Activated naive CD8-positive, alpha-beta T cell (primary cell): ENCODE results near the gene PRCC.

ENCODE experiments used
- H3K27ac Mint-ChIP-seq: one replicate; pipeline ENCODE4 v1.8.0; 2021; ENCODE audit warnings: mixed read lengths
- H3K27me3 Mint-ChIP-seq: one replicate; pipeline ENCODE4 v1.8.0; 2021; ENCODE audit warnings: mixed read lengths
- H3K36me3 Mint-ChIP-seq: one replicate; pipeline ENCODE4 v1.8.0; 2021; ENCODE audit warnings: mixed read lengths
- H3K4me1 Mint-ChIP-seq: one replicate; pipeline ENCODE4 v1.8.0; 2021; ENCODE audit warnings: low read depth, mixed read lengths
- H3K4me3 Mint-ChIP-seq: one replicate; pipeline ENCODE4 v1.8.0; 2021; ENCODE audit warnings: mild to moderate bottlenecking, mixed read lengths
- H3K9me3 Mint-ChIP-seq: one replicate; pipeline ENCODE4 v1.8.0; 2021; ENCODE audit warnings: low read depth, mixed read lengths

The PRCC gene

DNA sequence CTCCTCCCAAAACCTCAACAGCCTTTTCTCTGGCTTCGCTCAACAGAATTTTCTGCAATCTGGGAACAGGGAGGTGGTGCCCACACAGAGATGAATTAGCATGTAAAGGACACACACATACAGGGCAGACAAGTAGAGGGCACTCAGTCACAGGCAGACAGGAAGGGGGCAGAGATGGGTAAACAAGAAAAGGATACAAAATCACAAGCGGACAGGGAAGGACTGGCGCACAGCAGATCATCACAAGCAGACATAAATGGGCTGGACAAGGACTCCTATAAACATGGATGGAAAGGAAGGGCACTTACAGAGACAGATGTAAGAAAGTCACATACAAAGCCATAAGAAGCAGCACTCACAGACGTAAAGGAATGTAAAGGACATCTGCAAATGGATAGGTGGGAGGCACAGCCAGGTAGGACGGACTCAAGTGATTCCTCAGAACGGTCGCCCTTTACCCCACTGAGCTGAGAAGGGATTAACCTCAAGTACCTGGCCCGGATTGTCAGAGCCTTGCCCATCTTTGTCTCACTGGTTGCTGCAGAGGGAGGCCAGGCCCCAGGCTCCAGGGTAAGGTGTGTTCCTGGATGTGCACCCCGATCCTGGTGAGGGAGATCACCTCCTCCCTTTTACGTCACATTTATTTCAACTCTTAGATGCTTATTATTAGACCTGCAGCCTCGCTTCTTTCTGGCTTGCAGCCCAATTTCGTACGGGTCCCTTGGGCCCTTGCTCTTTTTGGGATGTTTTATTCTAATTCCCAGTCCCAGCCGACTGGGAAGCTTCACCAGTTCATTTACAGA is 836 bp upstream of the PRCC start:
- Mint-ChIP-seq H3K36me3 (peaks cover 15% of the 10 kb centered on the region), H3K9me3 (no peaks in the 10 kb centered on the region), H3K27me3 (no peaks in the 10 kb centered on the region), H3K4me1 (peaks cover 33% of the 10 kb centered on the region), H3K4me3 (no peak overlapping the region), H3K27ac (no peak overlapping the region)

DNA sequence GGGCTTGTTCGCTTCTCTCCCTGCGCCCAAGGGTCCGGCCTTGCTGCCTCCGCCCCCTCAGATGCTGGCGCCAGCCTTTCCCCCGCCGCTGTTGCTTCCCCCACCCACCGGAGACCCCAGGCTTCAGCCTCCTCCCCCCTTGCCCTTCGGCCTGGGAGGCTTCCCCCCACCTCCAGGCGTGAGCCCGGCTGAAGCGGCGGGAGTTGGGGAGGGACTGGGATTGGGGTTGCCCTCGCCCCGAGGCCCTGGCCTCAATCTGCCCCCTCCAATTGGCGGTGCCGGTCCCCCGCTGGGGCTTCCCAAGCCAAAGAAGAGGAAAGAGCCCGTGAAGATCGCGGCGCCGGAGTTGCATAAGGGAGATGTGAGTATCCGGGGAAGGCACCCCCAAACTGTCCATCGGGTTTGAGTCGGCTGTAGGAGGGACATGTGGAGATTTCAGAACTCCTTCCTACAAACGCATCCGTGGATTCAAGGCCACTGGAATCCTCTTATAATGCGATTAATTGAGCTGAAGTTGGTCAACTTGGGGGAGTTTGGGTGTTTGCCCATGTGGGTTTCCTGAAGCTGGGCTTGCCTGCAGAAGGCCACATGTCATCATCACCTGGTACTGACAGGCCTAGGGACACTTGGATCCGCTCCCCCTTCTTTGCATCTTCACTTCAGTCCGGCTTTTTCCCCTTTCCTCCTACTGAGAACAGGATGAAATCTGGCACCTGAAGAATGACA is 707 bp downstream of the PRCC start:
- Mint-ChIP-seq H3K27me3 (no peaks in the 10 kb centered on the region), H3K36me3 (peaks cover 15% of the 10 kb centered on the region), H3K4me1 (peaks cover 45% of the 10 kb centered on the region), H3K4me3 (no peak overlapping the region), H3K9me3 (no peaks in the 10 kb centered on the region), H3K27ac (no peak overlapping the region)

DNA sequence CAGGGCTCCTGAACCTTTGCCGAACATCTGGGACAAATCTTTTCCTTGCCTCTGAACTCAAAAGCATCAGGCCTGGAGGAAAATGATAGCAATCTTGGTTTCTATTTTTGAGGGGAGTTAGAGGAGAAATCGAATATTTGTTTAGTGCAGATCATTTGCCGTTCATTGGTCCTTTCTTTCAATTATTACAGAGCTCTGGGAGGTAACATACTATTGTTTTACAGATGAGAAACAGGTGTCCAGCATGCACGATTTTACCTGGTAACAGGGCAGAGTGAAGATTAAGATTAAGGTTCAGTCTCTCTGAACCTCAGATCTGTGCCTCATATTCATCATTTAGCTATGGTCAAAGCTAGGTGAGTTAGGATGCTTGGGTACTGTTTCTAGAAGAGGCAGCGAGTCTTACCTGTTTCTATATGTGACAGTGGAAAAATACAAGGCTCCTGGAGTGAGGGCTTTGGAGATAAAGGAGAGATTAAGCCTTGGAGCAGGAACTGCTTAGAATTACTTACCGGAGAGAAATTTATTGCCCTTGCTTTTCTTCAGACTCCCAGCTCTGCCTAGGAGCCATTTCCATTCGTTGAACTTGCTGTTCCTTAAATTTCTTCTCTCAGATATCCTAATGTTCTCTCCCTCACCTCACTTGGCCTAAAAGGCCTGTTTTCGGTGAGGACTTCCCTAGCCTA is 1.4 kb downstream of the PRCC start:
- Mint-ChIP-seq H3K27me3 (no peaks in the 10 kb centered on the region), H3K27ac (no peak overlapping the region), H3K9me3 (no peaks in the 10 kb centered on the region), H3K36me3 (peaks cover 15% of the 10 kb centered on the region), H3K4me3 (no peak overlapping the region), H3K4me1 (peaks cover 51% of the 10 kb centered on the region)

DNA sequence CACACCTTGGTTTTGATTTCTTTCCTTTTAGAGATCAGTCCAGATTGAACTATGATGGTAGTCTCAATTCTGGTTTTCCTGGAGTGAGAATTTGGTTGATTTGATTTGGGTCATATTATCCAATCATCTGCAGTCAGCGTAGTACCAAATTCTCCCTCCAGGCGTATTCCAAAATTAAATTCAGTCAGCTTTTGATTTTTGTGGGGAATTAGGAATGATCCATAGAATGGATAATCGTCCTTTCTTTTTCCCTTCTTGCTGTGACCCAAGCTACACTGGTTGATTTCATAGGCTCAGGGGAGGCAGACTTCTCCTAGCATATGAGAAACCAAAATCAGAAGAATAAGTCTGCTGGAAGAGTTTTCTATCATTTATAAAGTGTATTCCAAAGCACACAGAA is 4.9 kb downstream of the PRCC start:
- Mint-ChIP-seq H3K27me3 (no peaks in the 10 kb centered on the region), H3K9me3 (no peaks in the 10 kb centered on the region), H3K4me3 (no peak overlapping the region), H3K27ac (no peak overlapping the region), H3K36me3 (peaks cover 15% of the 10 kb centered on the region), H3K4me1 (peaks cover 60% of the 10 kb centered on the region)

DNA sequence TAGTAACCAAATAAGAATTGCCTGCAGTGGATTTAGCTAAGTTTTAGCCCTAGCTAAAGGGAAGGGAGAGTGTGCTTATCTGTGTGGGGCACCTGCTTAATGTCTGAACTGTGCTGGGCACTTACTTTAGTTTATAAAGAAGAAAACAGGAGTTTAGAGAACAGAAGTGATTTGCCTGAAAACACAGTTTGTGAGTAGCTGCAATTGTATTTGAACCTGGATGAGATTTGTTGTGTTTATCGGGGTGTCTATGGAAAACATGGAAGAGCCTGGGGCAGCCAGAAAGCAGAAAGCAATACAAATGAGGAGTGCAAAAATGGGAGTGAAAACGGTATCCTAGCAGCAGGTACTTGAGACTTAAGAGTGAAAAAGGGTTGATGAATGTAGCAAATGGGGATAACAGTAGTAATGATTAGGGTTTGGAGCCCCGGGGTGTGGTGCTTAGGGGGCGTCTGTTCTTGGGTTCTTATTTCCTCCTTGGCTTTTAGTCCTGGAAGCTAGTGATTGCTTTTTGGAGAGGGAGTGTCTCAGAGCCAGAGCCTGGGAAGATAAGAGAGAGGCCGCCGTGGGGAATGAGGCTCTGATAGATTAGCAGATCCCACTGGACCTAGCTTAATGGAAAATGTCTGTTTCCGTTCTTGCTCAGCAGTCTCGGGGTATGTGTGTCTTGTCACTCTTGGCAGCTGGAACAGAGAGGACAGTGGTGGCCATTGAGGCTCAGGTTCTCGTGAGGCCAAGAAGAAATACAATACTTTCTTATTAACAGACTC is 5.6 kb downstream of the PRCC start:
- peaks cover 66% of the 10 kb centered on the region for H3K4me1 Mint-ChIP-seq
- no peak overlapping the region for H3K4me3 Mint-ChIP-seq
- H3K9me3 Mint-ChIP-seq, result no peaks in the 10 kb centered on the region
- no peak overlapping the region for H3K27ac Mint-ChIP-seq
- no peaks in the 10 kb centered on the region for H3K27me3 Mint-ChIP-seq
- peaks cover 15% of the 10 kb centered on the region for H3K36me3 Mint-ChIP-seq

DNA sequence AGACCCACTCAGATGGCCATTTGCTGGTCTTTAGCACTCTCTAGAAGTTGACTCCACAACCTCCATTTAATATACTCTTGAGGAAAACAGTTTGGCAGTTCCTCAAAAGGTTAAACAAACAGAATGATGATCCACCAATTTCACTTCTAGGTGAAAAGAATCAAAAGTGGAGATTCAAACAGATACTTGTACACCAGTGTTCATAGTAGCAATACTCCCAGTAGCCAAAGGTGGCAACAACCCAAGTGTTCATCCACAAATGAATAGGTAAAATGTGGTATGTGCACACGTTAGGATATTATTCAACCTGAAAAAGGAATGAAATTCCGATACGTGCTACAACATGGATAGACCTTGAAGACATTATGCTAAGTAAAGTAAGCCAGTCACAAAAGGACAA is 6.3 kb downstream of the PRCC start:
- Mint-ChIP-seq H3K4me3 (no peak overlapping the region), H3K27ac (no peak overlapping the region), H3K4me1 (peaks cover 67% of the 10 kb centered on the region)

DNA sequence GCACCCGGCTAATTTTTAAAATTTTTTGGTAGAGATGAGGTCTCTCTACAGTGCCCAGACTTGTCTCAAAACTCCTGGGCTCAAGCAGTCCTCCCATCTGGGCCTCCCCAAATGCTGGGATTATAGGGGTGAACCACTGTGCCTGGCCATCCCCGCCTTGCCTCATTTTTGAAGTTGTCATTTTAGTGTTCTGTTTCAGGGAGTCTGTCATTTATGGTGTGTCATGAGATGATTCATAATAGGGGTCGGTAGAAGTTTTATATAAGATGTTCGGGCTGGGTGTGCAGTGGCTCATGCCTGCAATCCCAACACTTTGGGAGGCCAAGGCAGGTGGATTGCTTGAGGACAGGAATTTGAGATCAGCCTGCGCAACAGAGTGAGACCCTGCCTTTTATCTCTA is 8.5 kb downstream of the PRCC start:
- H3K9me3 Mint-ChIP-seq, result no peaks in the 10 kb centered on the region
- H3K27ac Mint-ChIP-seq, result no peak overlapping the region
- H3K4me3 Mint-ChIP-seq, result peak overlapping the region; percentile 1
- H3K36me3 Mint-ChIP-seq, result peaks cover 5% of the 10 kb centered on the region
- peaks cover 52% of the 10 kb centered on the region for H3K4me1 Mint-ChIP-seq
- H3K27me3 Mint-ChIP-seq, result no peaks in the 10 kb centered on the region

More for the DNA sequence above, 6.3 kb downstream of the PRCC start:
- H3K36me3 Mint-ChIP-seq, result peaks cover 14% of the 10 kb centered on the region
- H3K9me3 Mint-ChIP-seq, result no peaks in the 10 kb centered on the region
- no peaks in the 10 kb centered on the region for H3K27me3 Mint-ChIP-seq

DNA sequence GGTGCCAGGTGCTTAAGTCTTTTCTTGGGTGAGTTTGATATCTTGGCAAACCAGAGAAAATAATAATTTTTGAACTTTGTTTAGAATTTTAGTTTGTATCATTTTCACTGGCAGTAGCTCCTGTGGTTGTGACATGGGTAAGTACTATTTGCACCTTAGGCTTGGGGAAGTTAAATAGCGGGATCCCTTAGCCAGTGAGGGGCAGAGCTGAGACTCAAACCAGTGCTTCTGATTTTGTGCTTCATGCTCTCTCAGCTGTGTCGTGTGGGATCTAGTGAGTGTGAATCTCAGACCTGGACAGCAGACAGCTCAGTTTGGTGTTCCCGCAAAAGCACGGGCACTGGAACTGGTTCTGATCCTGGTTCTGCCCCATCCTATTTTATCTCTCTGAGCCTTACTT is 9.6 kb downstream of the PRCC start:
- Mint-ChIP-seq H3K27ac (no peak overlapping the region), H3K36me3 (peaks cover 7% of the 10 kb centered on the region), H3K9me3 (no peaks in the 10 kb centered on the region), H3K4me1 (peaks cover 55% of the 10 kb centered on the region), H3K27me3 (no peaks in the 10 kb centered on the region), H3K4me3 (no peak overlapping the region)

DNA sequence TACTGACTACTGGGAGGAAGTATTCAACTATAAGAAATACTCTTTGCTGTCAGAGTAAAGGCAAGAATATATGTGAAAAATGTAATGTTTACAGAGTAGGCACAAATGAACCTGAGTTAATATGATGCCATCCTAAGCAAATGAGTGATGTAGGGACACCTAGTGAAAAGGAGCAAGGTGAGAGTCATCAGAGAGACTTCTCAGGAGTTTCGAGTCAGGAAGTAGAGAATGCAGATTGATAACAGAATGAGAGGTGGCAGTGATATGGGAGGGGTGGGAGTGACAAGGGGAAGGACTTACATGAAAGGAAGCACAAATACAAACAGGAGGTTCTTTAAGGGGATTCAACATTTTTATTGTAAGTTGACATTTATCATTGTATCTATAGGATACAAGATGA is 10.2 kb downstream of the PRCC start:
- peaks cover 53% of the 10 kb centered on the region for H3K4me1 Mint-ChIP-seq

DNA sequence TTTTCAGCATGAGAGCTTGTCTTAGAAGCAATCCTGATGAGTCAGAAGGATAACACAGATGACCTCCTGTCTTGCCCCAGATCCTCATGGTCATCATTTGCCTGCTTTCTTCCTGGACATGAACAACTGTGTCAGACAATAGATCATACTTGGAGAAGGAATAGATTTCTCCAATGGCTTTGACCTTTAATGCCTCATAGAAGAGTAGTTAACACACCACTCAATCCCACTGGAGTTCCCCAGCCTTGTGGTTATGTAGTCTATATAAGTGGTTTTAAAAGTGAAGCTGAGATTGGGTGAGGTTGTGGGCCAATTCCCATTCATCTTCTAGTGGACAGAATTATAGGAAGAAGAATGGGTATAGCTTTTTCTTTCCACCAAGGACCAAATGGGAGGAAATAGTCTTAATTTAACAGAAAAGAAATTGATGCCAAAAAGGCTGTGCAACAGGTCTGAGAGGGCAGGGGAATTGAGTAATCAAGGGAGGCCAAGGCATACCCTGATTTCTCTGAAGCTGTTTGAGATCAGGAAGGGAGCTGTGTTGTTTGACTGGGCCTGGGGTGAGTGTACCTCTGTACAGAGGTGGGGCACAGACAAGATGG is 14.4 kb downstream of the PRCC start:
- Mint-ChIP-seq H3K27ac (no peak overlapping the region), H3K27me3 (no peaks in the 10 kb centered on the region), H3K9me3 (no peaks in the 10 kb centered on the region), H3K4me1 (peaks cover 38% of the 10 kb centered on the region), H3K36me3 (peaks cover 10% of the 10 kb centered on the region), H3K4me3 (no peak overlapping the region)

More for the DNA sequence above, 10.2 kb downstream of the PRCC start:
- H3K4me3 Mint-ChIP-seq, result no peak overlapping the region
- H3K36me3 Mint-ChIP-seq, result peaks cover 8% of the 10 kb centered on the region
- no peaks in the 10 kb centered on the region for H3K9me3 Mint-ChIP-seq
- H3K27ac Mint-ChIP-seq, result no peak overlapping the region
- no peaks in the 10 kb centered on the region for H3K27me3 Mint-ChIP-seq

DNA sequence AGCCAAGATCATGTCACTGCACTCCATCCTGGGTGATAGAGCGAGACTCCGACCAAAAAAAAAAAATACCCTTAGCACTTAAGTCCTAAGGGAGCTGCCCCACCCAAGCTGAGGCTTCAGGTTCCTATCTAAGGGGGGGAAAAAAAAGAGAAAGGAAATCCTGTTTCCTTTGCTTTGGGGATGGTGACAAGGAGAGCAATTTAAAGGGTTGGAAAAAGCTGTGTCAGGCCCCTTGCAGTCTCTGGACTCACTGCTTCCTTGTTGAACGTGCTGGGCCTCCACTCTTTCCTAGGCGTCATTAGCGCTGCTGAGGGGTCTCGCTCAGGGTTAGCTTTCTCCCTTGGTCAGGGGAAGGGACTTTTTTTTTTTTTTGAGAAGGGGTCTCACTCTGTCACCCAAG is 18.1 kb downstream of the PRCC start:
- Mint-ChIP-seq H3K4me1 (peaks cover 22% of the 10 kb centered on the region), H3K27me3 (no peaks in the 10 kb centered on the region), H3K36me3 (peaks cover 13% of the 10 kb centered on the region), H3K4me3 (no peak overlapping the region), H3K9me3 (no peaks in the 10 kb centered on the region), H3K27ac (no peak overlapping the region)

DNA sequence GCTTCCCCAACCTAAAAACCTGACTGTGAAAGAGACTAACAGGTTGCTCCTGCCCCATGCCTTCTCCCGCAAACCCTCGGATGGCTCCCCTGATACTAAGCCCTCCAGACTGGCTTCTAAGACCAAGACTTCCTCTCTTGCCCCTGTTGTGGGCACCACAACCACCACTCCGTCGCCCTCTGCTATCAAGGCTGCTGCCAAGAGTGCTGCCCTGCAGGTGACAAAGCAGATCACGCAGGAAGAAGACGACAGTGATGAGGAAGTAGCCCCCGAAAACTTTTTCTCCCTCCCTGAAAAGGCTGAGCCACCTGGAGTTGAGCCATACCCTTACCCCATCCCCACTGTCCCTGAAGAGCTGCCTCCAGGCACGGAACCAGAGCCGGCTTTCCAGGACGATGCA is 19.3 kb downstream of the PRCC start:
- Mint-ChIP-seq H3K9me3 (no peaks in the 10 kb centered on the region), H3K4me3 (no peak overlapping the region), H3K27ac (no peak overlapping the region), H3K36me3 (peaks cover 8% of the 10 kb centered on the region), H3K27me3 (no peaks in the 10 kb centered on the region), H3K4me1 (peaks cover 14% of the 10 kb centered on the region)

DNA sequence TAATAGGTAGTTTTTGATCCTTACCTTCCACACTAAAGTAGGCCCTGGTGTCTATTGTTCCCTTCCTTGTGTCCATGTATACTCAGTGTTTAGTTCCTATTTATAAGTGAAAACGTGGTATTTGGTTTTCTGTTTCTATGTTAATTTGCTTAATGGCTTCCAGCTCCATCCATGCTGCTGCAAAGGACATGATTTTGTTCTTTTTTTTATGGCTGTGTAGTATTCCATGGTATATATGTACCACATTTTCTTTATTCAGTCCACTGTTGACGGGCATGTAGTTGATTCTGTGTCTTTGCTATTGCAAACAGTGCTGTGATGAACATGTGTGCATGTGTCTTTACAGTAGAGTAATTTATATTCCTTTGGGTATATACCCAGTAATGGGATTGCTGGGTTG is 20.8 kb downstream of the PRCC start:
- Mint-ChIP-seq H3K27ac (no peak overlapping the region), H3K9me3 (no peaks in the 10 kb centered on the region), H3K36me3 (peaks cover 4% of the 10 kb centered on the region)

DNA sequence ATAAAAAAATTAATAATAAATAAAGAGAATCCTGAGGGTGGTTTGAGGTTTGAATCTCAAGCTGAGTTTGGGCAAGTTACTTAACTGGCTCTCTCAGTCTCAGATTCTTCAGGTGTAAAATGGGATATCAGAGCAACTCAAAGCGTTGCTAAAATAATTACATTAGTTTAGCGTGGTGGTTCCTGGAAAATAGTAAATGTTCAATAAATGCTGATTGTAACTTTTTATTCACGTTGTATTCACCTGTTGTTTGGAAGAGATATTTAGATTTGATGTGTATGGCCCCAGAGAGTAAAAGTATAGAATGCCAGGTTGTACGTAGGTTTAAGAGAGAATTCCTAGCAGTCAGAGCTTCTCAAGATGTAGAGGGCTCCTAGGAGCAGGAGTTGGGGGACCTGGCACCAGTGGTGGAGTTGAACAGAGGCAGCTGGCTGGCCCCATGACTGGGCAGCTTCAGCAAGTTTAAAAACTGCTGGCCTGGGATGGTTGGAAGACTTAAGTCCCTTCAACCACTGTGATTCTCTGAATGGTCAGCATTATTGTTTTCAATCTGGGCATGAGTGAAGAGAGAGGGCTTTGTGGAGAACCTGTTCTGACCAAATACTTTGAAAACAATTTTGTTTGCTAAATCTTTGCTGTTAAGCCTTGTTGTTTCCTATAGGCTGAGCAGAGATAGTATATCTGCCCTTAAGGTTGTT is 22.4 kb downstream of the PRCC start:
- no peaks in the 10 kb centered on the region for H3K9me3 Mint-ChIP-seq
- no peak overlapping the region for H3K4me3 Mint-ChIP-seq
- peaks cover 4% of the 10 kb centered on the region for H3K36me3 Mint-ChIP-seq
- peak overlapping the region; percentile 24 for H3K27ac Mint-ChIP-seq
- peaks cover 5% of the 10 kb centered on the region for H3K4me1 Mint-ChIP-seq
- H3K27me3 Mint-ChIP-seq, result no peaks in the 10 kb centered on the region

More for the DNA sequence above, 20.8 kb downstream of the PRCC start:
- Mint-ChIP-seq H3K4me1 (peaks cover 5% of the 10 kb centered on the region), H3K4me3 (no peak overlapping the region), H3K27me3 (no peaks in the 10 kb centered on the region)
